Endodermal cell (in vitro differentiated cells): Measurements from ENCODE around the gene TBL1X. TPM values are rescaled to one million over a fixed set of nuclear protein-coding genes. Genes with fewer than 3 reads are reported as not detected.

Experiments
- DNase-seq: peaks from one replicate; pipeline ENCODE4 v3.0.0-alpha.2; 2017
- H3K27ac ChIP-seq: 2 replicates; pipeline ENCODE4 v1.5.1; 2013; ENCODE audit warnings: mild to moderate bottlenecking, low read depth, low read length, moderate library complexity
- H3K27me3 ChIP-seq: 2 replicates; pipeline ENCODE4 v1.6.1; 2013; ENCODE audit warnings: mild to moderate bottlenecking, low read length, moderate library complexity; ENCODE audit not compliant: insufficient read depth, control insufficient read depth, poor library complexity, severe bottlenecking
- H3K36me3 ChIP-seq: 2 replicates; pipeline ENCODE4 v1.7.0; 2013; ENCODE audit warnings: mild to moderate bottlenecking, low read length, moderate library complexity; ENCODE audit not compliant: control insufficient read depth, insufficient read depth
- H3K4me1 ChIP-seq: one replicate; pipeline ENCODE4 v1.7.0; 2013; ENCODE audit warnings: low read length; ENCODE audit not compliant: control insufficient read depth, insufficient read depth
- H3K4me3 ChIP-seq: 2 replicates; pipeline ENCODE4 v1.5.1; 2013; ENCODE audit warnings: mild to moderate bottlenecking, low read length, moderate library complexity
- H3K9ac ChIP-seq: 2 replicates; pipeline ENCODE4 v1.6.1; 2013; ENCODE audit warnings: mild to moderate bottlenecking, low read length, moderate library complexity; ENCODE audit not compliant: poor library complexity, severe bottlenecking; ENCODE audit errors: extremely low read depth
- H3K9me3 ChIP-seq: 2 replicates; pipeline ENCODE4 v1.6.1; 2013; ENCODE audit warnings: mild to moderate bottlenecking, low read length, moderate library complexity; ENCODE audit not compliant: control insufficient read depth
- H3K27ac Mint-ChIP-seq: 2 replicates; pipeline ENCODE4 v1.8.0; 2020; ENCODE audit warnings: mixed read lengths
- H3K27me3 Mint-ChIP-seq: 2 replicates; pipeline ENCODE4 v1.8.0; 2021; ENCODE audit warnings: mild to moderate bottlenecking, mixed read lengths; ENCODE audit not compliant: insufficient read depth
- H3K36me3 Mint-ChIP-seq: 2 replicates; pipeline ENCODE4 v1.8.0; 2020; ENCODE audit warnings: low read depth, mixed read lengths
- H3K4me1 Mint-ChIP-seq: 2 replicates; pipeline ENCODE4 v1.8.0; 2020; ENCODE audit warnings: mixed read lengths
- H3K4me3 Mint-ChIP-seq: 2 replicates; pipeline ENCODE4 v1.8.0; 2020; ENCODE audit warnings: mild to moderate bottlenecking, moderate library complexity, mixed read lengths
- H3K9me3 Mint-ChIP-seq: 2 replicates; pipeline ENCODE4 v1.8.0; 2020; ENCODE audit warnings: mild to moderate bottlenecking, mixed read lengths
- WGBS, 2 experiments: methylation state at CpG; one replicate each; pipeline versions ENCODE4 v1.1.5 to v1.1.7; 2013; ENCODE audit warnings: missing lambda C conversion rate in 2 of 2, mixed read lengths in 1 of 2; ENCODE audit not compliant: insufficient coverage in 1 of 2, insufficient read length in 1 of 2; 5-methylcytosine and 5-hydroxymethylcytosine counted together
- total RNA-seq, 2 donors: library from RNA; stranded (reverse); fragmentation: NEBNext Ultra II Directional in 1 of 2; extraction: Animal tissue kit (Norgen Biotek cat#: 25700) in 1 of 2; gene quantifications; 2 replicates in 1 of 2; 3 replicates in 1 of 2; pipeline ENCODE4 v1.2.1, GENCODE V29; 2021
- TF ChIP-seq, protein P1 (sequence below): fragments of 200-600 bp; sonication (generic); conservative IDR thresholded peaks from 2 replicates; pipeline ENCODE4 v1.5.0; 2021; ENCODE audit warnings: antibody characterized with exemption, mild to moderate bottlenecking

TBL1X gene
- total RNA-seq, 2 donors from 2014 or later = 19.1 to 24.1 TPM

GRCh38 chrX:9663216-9663615 lies 198.4 kb downstream of the TBL1X start:
- DNase-seq = no peak
- H3K36me3 ChIP-seq = no peaks in the 10 kb centered on the region
- no peak overlapping the region for H3K4me3 ChIP-seq
- no peaks in the 10 kb centered on the region for H3K27me3 ChIP-seq
- Mint-ChIP-seq H3K9me3 (peaks cover 66% of the 10 kb centered on the region), H3K4me3 (no peak overlapping the region), H3K27ac (no peak overlapping the region), H3K36me3 (peaks cover 23% of the 10 kb centered on the region), H3K4me1 (no peaks in the 10 kb centered on the region), H3K27me3 (no peaks in the 10 kb centered on the region)
- 96 to 100% methylated on average over 2 to 6 of the region's 6 CpGs for WGBS, 2 experiments
- H3K27ac ChIP-seq = no peak overlapping the region
- H3K4me1 ChIP-seq = no peaks in the 10 kb centered on the region
- TF ChIP-seq, protein P1, sequence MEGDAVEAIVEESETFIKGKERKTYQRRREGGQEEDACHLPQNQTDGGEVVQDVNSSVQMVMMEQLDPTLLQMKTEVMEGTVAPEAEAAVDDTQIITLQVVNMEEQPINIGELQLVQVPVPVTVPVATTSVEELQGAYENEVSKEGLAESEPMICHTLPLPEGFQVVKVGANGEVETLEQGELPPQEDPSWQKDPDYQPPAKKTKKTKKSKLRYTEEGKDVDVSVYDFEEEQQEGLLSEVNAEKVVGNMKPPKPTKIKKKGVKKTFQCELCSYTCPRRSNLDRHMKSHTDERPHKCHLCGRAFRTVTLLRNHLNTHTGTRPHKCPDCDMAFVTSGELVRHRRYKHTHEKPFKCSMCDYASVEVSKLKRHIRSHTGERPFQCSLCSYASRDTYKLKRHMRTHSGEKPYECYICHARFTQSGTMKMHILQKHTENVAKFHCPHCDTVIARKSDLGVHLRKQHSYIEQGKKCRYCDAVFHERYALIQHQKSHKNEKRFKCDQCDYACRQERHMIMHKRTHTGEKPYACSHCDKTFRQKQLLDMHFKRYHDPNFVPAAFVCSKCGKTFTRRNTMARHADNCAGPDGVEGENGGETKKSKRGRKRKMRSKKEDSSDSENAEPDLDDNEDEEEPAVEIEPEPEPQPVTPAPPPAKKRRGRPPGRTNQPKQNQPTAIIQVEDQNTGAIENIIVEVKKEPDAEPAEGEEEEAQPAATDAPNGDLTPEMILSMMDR = no peak
- no peak overlapping the region for H3K9ac ChIP-seq
- peaks cover 4% of the 10 kb centered on the region for H3K9me3 ChIP-seq

DNA sequence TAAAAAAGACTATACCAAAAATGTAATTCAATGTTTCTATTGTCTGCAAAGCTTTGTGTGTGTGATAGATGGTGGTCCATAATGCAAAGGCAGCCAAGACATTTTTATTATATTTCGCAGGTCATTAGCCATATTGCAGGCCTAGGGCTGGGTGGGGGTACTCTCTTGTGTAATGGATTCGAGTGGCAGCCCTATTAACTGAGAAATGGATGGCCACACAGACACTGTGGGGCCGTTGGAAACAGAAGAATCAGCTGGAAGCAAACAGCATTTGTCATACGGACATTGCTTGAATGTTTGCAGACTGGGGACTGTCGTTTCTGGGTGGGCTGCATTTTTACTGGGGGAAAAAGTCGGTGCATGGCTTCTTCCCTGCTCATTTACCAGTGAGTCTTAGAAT lies 199.4 kb downstream of the TBL1X start:
- Histone ChIP-seq H3K27ac (no peak overlapping the region), H3K9me3 (peaks cover 4% of the 10 kb centered on the region), H3K9ac (no peak overlapping the region), H3K4me3 (no peak overlapping the region), H3K4me1 (no peaks in the 10 kb centered on the region), H3K27me3 (no peaks in the 10 kb centered on the region), H3K36me3 (no peaks in the 10 kb centered on the region)
- no peaks in the 10 kb centered on the region for H3K27me3 Mint-ChIP-seq
- peaks cover 23% of the 10 kb centered on the region for H3K36me3 Mint-ChIP-seq
- H3K9me3 Mint-ChIP-seq = peaks cover 58% of the 10 kb centered on the region
- H3K4me1 Mint-ChIP-seq = no peaks in the 10 kb centered on the region
- TF ChIP-seq, protein P1 = no peak
- no peak for DNase-seq
- no peak overlapping the region for H3K27ac Mint-ChIP-seq
- no peak overlapping the region for H3K4me3 Mint-ChIP-seq
- 83 to 95% methylated on average over 3 to 6 of the region's 6 CpGs for WGBS, 2 experiments

GRCh38 chrX:9665113-9665512 lies 200.3 kb downstream of the TBL1X start:
- no peak for DNase-seq

More at GRCh38 chrX:9665113-9665512, 200.3 kb downstream of the TBL1X start:
- peaks cover 4% of the 10 kb centered on the region for H3K9me3 ChIP-seq
- no peak overlapping the region for H3K4me3 ChIP-seq
- Mint-ChIP-seq H3K36me3 (peaks cover 17% of the 10 kb centered on the region), H3K4me3 (no peak overlapping the region), H3K27ac (no peak overlapping the region), H3K9me3 (peaks cover 49% of the 10 kb centered on the region), H3K4me1 (no peaks in the 10 kb centered on the region), H3K27me3 (no peaks in the 10 kb centered on the region)
- TF ChIP-seq, protein P1 = no peak
- H3K36me3 ChIP-seq = no peaks in the 10 kb centered on the region
- WGBS, 2 experiments = 100% methylated on average over 3 of the region's 4 CpGs; no CpG with 5 or more reads in 1 of the 2 experiments
- H3K4me1 ChIP-seq = no peaks in the 10 kb centered on the region
- H3K27ac ChIP-seq = no peak overlapping the region
- no peaks in the 10 kb centered on the region for H3K27me3 ChIP-seq
- H3K9ac ChIP-seq = no peak overlapping the region
